Fibroblast of lung (primary cell): Measurements from ENCODE around the gene ZNF576. TPM values are rescaled to one million over a fixed set of nuclear protein-coding genes. Genes with fewer than 3 reads are reported as not detected.

ENCODE experiments used
- DNase-seq, 2 donors: peaks; one replicate each; pipeline versions ENCODE4 v3.0.0 to v3.0.0-alpha.2; 2010; ENCODE audit warnings: low read depth in 2 of 2
- H2AFZ ChIP-seq: 2 replicates; pipeline ENCODE4 v1.5.1; 2012; ENCODE audit warnings: low read length, control low read depth, inconsistent platforms
- H3K27ac ChIP-seq: 2 replicates; pipeline ENCODE4 v1.5.1; 2011; ENCODE audit warnings: low read length, control low read depth; ENCODE audit not compliant: insufficient read depth
- H3K27me3 ChIP-seq: 2 replicates; pipeline ENCODE4 v1.5.1; 2011; ENCODE audit warnings: mild to moderate bottlenecking, low read length; ENCODE audit not compliant: control insufficient read depth, insufficient read depth
- H3K36me3 ChIP-seq: 2 replicates; pipeline ENCODE4 v1.5.1; 2011; ENCODE audit warnings: low read length; ENCODE audit not compliant: control insufficient read depth, insufficient read depth
- H3K4me1 ChIP-seq: 2 replicates; pipeline ENCODE4 v1.5.1; 2011; ENCODE audit warnings: low read length; ENCODE audit not compliant: control insufficient read depth, insufficient read depth; ENCODE audit errors: extremely low read depth
- H3K4me2 ChIP-seq: 2 replicates; pipeline ENCODE4 v1.5.1; 2011; ENCODE audit warnings: low read length, control low read depth; ENCODE audit not compliant: insufficient read depth; ENCODE audit errors: extremely low read depth
- H3K4me3 ChIP-seq, 4 experiments: fragments of 200-600 bp in 1 of 4; sonication (generic) in 1 of 4; replicated peaks in 1 of 4; 2 replicates each; pipeline ENCODE4 v1.5.1; 2011 to 2016; ENCODE audit warnings: low read length in 4 of 4, low read depth in 3 of 4, mild to moderate bottlenecking in 3 of 4, control low read depth in 2 of 4, inconsistent platforms in 1 of 4, mixed read lengths in 1 of 4; ENCODE audit not compliant: insufficient read depth in 1 of 4; ENCODE audit errors: control extremely low read depth in 1 of 4
- H3K79me2 ChIP-seq: 2 replicates; pipeline ENCODE4 v1.5.1; 2012; ENCODE audit warnings: mild to moderate bottlenecking, low read length, inconsistent platforms; ENCODE audit not compliant: control insufficient read depth, insufficient read depth
- H3K9ac ChIP-seq: 2 replicates; pipeline ENCODE4 v1.5.1; 2011; ENCODE audit warnings: mild to moderate bottlenecking, low read length, control low read depth; ENCODE audit not compliant: insufficient read depth
- H3K9me3 ChIP-seq: 2 replicates; pipeline ENCODE4 v1.5.1; 2012; ENCODE audit warnings: low read depth, low read length; ENCODE audit not compliant: control insufficient read depth, insufficient read depth
- H4K20me1 ChIP-seq: 2 replicates; pipeline ENCODE4 v1.5.1; 2011; ENCODE audit warnings: low read length; ENCODE audit not compliant: control insufficient read depth, insufficient read depth; ENCODE audit errors: extremely low read depth
- CTCF ChIP-seq, 2 donors: IDR thresholded peaks in 1 of 2; conservative IDR thresholded peaks in 1 of 2; 1 replicate in 1 of 2; 2 replicates in 1 of 2; pipeline ENCODE4 v1.5.1; 2011 to 2012; ENCODE audit warnings: low read length in 2 of 2, control low read depth in 1 of 2, inconsistent platforms in 1 of 2, low read depth in 1 of 2, mild to moderate bottlenecking in 1 of 2
- EZH2 ChIP-seq: IDR thresholded peaks from 2 replicates; pipeline ENCODE4 v1.5.1; 2012; ENCODE audit warnings: low read length, control low read depth, mild to moderate bottlenecking; ENCODE audit errors: missing control alignments
- polyA plus RNA-seq, 2 donors: library from polyadenylated mRNA; depleted of rRNA in 1 of 2; stranded (reverse) in 1 of 2; unstranded in 1 of 2; fragments of >200 nt; gene quantifications; 2 replicates each; pipeline ENCODE4 v1.2.1, GENCODE V29; 2011 to 2012; ENCODE audit warnings: missing spikeins in 1 of 2
- total RNA-seq: library from RNA; depleted of rRNA; stranded (reverse); fragments of >200 nt; gene quantifications from 2 replicates; pipeline ENCODE4 v1.2.1, GENCODE V29; 2014

The ZNF576 gene
- total and polyA plus RNA-seq, 2 donors (not counting 1 experiment from before 2014, with no cell fraction given), result 7.0 to 9.7 TPM

- Histone ChIP-seq H3K4me3 (peak overlapping the region; percentile 64 to 86 (median 76)), H2AFZ (peak overlapping the region; percentile 89), H3K9ac (peak overlapping the region; percentile 87), H4K20me1 (no peaks in the 10 kb centered on the region), H3K27me3 (no peaks in the 10 kb centered on the region), H3K36me3 (no peaks in the 10 kb centered on the region), H3K27ac (peak overlapping the region; percentile 88), H3K79me2 (peaks cover 11% of the 10 kb centered on the region), H3K9me3 (no peaks in the 10 kb centered on the region), H3K4me2 (peak overlapping the region; percentile 95), H3K4me1 (peaks cover 2% of the 10 kb centered on the region)
- no peak for DNase-seq
- TF ChIP-seq CTCF (conservative IDR thresholded peaks at IDR 0.05 in 1 of 2, IDR thresholded peaks at IDR 0.05 in 1 of 2; ENCODE audit: low read depth in 1 of 2, low read length in 2 of 2) (no peak), EZH2 (no peak)
These were observed 23.9 kb downstream of the ZNF576 start for GRCh38 chr19:43620061-43621001.

- TF ChIP-seq EZH2 (no peak), CTCF (conservative IDR thresholded peaks at IDR 0.05 in 1 of 2, IDR thresholded peaks at IDR 0.05 in 1 of 2; ENCODE audit: low read depth in 1 of 2, low read length in 2 of 2) (no peak)
- H3K79me2 ChIP-seq, result peaks cover 8% of the 10 kb centered on the region
- no peak overlapping the region for H3K4me3 ChIP-seq
- DNase-seq, result no peak
- no peaks in the 10 kb centered on the region for H3K36me3 ChIP-seq
- peaks cover 2% of the 10 kb centered on the region for H3K4me1 ChIP-seq
- no peaks in the 10 kb centered on the region for H3K27me3 ChIP-seq
- H3K27ac ChIP-seq, result no peak overlapping the region
- H4K20me1 ChIP-seq, result no peaks in the 10 kb centered on the region
- no peak overlapping the region for H3K9ac ChIP-seq
- H3K9me3 ChIP-seq, result no peaks in the 10 kb centered on the region
- no peak overlapping the region for H2AFZ ChIP-seq
- no peak overlapping the region for H3K4me2 ChIP-seq
These were observed 25.7 kb downstream of the ZNF576 start for GRCh38 chr19:43622070-43622469.

GRCh38 chr19:43622956-43623355, 26.6 kb downstream of the ZNF576 start:
- Histone ChIP-seq H2AFZ (no peak overlapping the region), H3K9me3 (no peaks in the 10 kb centered on the region), H3K9ac (no peak overlapping the region), H3K4me3 (no peak overlapping the region), H3K4me1 (peaks cover 2% of the 10 kb centered on the region), H4K20me1 (no peaks in the 10 kb centered on the region), H3K27me3 (no peaks in the 10 kb centered on the region), H3K79me2 (peaks cover 5% of the 10 kb centered on the region), H3K36me3 (no peaks in the 10 kb centered on the region), H3K4me2 (no peak overlapping the region), H3K27ac (no peak overlapping the region)
- no peak for TF ChIP-seq CTCF (conservative IDR thresholded peaks at IDR 0.05 in 1 of 2, IDR thresholded peaks at IDR 0.05 in 1 of 2; ENCODE audit: low read depth in 1 of 2, low read length in 2 of 2)
- no peak for TF ChIP-seq EZH2
- no peak for DNase-seq
